HL-60 (cell line): Measurements from ENCODE around the gene RSBN1L.

Experiments
- CTCF ChIP-seq: IDR thresholded peaks from one replicate; pipeline ENCODE4 v1.5.1; 2011; ENCODE audit warnings: low read length, control low read depth, inconsistent platforms; ENCODE audit not compliant: insufficient read depth
- GABPA ChIP-seq: IDR thresholded peaks from 2 replicates; pipeline ENCODE4 v1.6.1; 2012; ENCODE audit warnings: low read depth
- POLR2AphosphoS5 ChIP-seq: IDR thresholded peaks from 2 replicates; pipeline ENCODE4 v1.6.1; 2012; ENCODE audit warnings: low read depth
- REST ChIP-seq: IDR thresholded peaks from 2 replicates; pipeline ENCODE4 v1.6.1; 2012; ENCODE audit warnings: low read depth; ENCODE audit not compliant: insufficient replicate concordance
- SPI1 ChIP-seq: IDR thresholded peaks from 2 replicates; pipeline ENCODE4 v1.6.1; 2012; ENCODE audit warnings: low read depth, mild to moderate bottlenecking, borderline replicate concordance

GRCh38 chr7:77679608-77680007 is 16.7 kb upstream of the RSBN1L start:
- TF ChIP-seq REST (no peak), CTCF (no peak), GABPA (no peak), POLR2AphosphoS5 (no peak), SPI1 (no peak)
